ENCODE results near the gene CD247. TPM values are rescaled to one million over a fixed set of nuclear protein-coding genes. Genes with fewer than 3 reads are reported as not detected.

The CD247 gene
- total and polyA plus RNA-seq, 2 of the 13 experiments (the other 11 are each of a cell fraction or from before 2014, with no cell fraction given): 0.20 TPM; not detected in 1

DNA sequence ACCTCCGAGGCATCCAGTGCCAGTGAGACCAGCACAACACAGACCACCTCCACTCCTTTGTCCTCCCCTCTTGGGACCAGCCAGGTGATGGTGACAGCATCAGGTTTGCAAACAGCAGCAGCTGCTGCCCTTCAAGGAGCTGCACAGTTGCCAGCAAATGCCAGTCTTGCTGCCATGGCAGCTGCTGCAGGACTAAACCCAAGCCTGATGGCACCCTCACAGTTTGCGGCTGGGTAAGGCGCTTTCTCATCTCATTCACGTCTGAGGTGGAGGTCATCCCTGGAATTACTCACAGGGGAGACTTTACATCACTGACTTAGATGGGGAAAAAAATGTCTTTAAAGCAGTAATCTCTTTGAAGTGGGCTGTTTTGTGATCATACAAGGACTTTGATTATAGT, 106.3 kb downstream of the CD247 start:
- ATAC-seq (no peak), DNase-seq (ENCODE audit: low spot score) (no peak), FAIRE-seq (no peak)
- peaks cover 4 to 20% of the 10 kb centered on the region in 2 experiments for H3K36me3 ChIP-seq (replicated peaks in 1 of 2; ENCODE audit: control insufficient read depth in 1 of 2, insufficient read depth in 2 of 2, low read length in 2 of 2)
- no peak overlapping the region for H3K27ac ChIP-seq (ENCODE audit: extremely low read length, insufficient read depth, low read length)
- H3K4me3 ChIP-seq (replicated peaks in 1 of 3; ENCODE audit: insufficient read depth in 1 of 3, low read depth in 2 of 3, low read length in 3 of 3): no peak overlapping the region
- H3K4me1 ChIP-seq (ENCODE audit: insufficient read depth, low read length): no peaks in the 10 kb centered on the region
- H2AFZ ChIP-seq (ENCODE audit: low read length): no peak overlapping the region
- CTCF ChIA-PET (ENCODE audit: low intra/inter-chr PET ratio, low total read pairs): no interaction called here
- H3K9ac ChIP-seq (ENCODE audit: insufficient read depth, low read depth, low read length): no peak overlapping the region
- no TSS peak for BruUV-seq (replicated peaks)
- 94% methylated on average over 4 of the region's 4 CpGs for WGBS (ENCODE audit: low lambda C conversion rate)
- H3K27me3 ChIP-seq (ENCODE audit: control insufficient read depth in 1 of 2, insufficient read depth in 2 of 2, low read length in 2 of 2): no peaks in the 10 kb centered on the region
- in situ Hi-C loops (cut with HindIII; ENCODE audit: extremely low pct_ligation_motif_present, low pct_unique_long_range_greater_than_20kb) (loop anchor here (10.0 kb wide), 1 partner anchor 123 kb away; no protein-coding TSS in a partner anchor), intact Hi-C loops (cut with micrococcal nuclease; ENCODE audit: unreplicated experiment) (no loop called here)
- H4K20me1 ChIP-seq (ENCODE audit: insufficient read depth, low read length): no peaks in the 10 kb centered on the region
- H3K79me2 ChIP-seq (ENCODE audit: insufficient read depth, low read length): no peaks in the 10 kb centered on the region
- POLR2A ChIA-PET: no interaction called here
- H3K9me3 ChIP-seq (ENCODE audit: low read length): no peaks in the 10 kb centered on the region
- no peak overlapping the region for H3K4me2 ChIP-seq (ENCODE audit: low read depth, low read length)
- TF ChIP-seq NPAS2 (CRISPR knock-in tag; IDR thresholded peaks at IDR 0.05; ENCODE audit: borderline replicate concordance) (no peak), ZNF20 (CRISPR knock-in tag; IDR thresholded peaks at IDR 0.05) (no peak), PHF5A (CRISPR knock-in tag; IDR thresholded peaks at IDR 0.05; ENCODE audit: low read depth, unreplicated experiment) (no peak), LCORL (IDR thresholded peaks at IDR 0.05) (no peak), LCORL (CRISPR knock-in tag; IDR thresholded peaks at IDR 0.05) (no peak), STAT5B (CRISPR knock-in tag; IDR thresholded peaks at IDR 0.05) (no peak), XBP1 (CRISPR knock-in tag; IDR thresholded peaks at IDR 0.05) (no peak), SNAPC2 (CRISPR knock-in tag; IDR thresholded peaks at IDR 0.05) (no peak)
- TF ChIP-seq, protein P1, sequence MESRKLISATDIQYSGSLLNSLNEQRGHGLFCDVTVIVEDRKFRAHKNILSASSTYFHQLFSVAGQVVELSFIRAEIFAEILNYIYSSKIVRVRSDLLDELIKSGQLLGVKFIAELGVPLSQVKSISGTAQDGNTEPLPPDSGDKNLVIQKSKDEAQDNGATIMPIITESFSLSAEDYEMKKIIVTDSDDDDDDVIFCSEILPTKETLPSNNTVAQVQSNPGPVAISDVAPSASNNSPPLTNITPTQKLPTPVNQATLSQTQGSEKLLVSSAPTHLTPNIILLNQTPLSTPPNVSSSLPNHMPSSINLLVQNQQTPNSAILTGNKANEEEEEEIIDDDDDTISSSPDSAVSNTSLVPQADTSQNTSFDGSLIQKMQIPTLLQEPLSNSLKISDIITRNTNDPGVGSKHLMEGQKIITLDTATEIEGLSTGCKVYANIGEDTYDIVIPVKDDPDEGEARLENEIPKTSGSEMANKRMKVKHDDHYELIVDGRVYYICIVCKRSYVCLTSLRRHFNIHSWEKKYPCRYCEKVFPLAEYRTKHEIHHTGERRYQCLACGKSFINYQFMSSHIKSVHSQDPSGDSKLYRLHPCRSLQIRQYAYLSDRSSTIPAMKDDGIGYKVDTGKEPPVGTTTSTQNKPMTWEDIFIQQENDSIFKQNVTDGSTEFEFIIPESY (CRISPR knock-in tag; IDR thresholded peaks at IDR 0.05): no peak
- TF ChIP-seq, protein P2, sequence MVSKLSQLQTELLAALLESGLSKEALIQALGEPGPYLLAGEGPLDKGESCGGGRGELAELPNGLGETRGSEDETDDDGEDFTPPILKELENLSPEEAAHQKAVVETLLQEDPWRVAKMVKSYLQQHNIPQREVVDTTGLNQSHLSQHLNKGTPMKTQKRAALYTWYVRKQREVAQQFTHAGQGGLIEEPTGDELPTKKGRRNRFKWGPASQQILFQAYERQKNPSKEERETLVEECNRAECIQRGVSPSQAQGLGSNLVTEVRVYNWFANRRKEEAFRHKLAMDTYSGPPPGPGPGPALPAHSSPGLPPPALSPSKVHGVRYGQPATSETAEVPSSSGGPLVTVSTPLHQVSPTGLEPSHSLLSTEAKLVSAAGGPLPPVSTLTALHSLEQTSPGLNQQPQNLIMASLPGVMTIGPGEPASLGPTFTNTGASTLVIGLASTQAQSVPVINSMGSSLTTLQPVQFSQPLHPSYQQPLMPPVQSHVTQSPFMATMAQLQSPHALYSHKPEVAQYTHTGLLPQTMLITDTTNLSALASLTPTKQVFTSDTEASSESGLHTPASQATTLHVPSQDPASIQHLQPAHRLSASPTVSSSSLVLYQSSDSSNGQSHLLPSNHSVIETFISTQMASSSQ (IDR thresholded peaks at IDR 0.05; ENCODE audit: low read depth): no peak
- TF ChIP-seq, protein P2 (CRISPR knock-in tag; IDR thresholded peaks at IDR 0.05; ENCODE audit: borderline replicate concordance): no peak
- TF ChIP-seq, protein P3, sequence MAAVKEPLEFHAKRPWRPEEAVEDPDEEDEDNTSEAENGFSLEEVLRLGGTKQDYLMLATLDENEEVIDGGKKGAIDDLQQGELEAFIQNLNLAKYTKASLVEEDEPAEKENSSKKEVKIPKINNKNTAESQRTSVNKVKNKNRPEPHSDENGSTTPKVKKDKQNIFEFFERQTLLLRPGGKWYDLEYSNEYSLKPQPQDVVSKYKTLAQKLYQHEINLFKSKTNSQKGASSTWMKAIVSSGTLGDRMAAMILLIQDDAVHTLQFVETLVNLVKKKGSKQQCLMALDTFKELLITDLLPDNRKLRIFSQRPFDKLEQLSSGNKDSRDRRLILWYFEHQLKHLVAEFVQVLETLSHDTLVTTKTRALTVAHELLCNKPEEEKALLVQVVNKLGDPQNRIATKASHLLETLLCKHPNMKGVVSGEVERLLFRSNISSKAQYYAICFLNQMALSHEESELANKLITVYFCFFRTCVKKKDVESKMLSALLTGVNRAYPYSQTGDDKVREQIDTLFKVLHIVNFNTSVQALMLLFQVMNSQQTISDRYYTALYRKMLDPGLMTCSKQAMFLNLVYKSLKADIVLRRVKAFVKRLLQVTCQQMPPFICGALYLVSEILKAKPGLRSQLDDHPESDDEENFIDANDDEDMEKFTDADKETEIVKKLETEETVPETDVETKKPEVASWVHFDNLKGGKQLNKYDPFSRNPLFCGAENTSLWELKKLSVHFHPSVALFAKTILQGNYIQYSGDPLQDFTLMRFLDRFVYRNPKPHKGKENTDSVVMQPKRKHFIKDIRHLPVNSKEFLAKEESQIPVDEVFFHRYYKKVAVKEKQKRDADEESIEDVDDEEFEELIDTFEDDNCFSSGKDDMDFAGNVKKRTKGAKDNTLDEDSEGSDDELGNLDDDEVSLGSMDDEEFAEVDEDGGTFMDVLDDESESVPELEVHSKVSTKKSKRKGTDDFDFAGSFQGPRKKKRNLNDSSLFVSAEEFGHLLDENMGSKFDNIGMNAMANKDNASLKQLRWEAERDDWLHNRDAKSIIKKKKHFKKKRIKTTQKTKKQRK (IDR thresholded peaks at IDR 0.05; ENCODE audit: low read length): no peak
- TF ChIP-seq, protein P4, sequence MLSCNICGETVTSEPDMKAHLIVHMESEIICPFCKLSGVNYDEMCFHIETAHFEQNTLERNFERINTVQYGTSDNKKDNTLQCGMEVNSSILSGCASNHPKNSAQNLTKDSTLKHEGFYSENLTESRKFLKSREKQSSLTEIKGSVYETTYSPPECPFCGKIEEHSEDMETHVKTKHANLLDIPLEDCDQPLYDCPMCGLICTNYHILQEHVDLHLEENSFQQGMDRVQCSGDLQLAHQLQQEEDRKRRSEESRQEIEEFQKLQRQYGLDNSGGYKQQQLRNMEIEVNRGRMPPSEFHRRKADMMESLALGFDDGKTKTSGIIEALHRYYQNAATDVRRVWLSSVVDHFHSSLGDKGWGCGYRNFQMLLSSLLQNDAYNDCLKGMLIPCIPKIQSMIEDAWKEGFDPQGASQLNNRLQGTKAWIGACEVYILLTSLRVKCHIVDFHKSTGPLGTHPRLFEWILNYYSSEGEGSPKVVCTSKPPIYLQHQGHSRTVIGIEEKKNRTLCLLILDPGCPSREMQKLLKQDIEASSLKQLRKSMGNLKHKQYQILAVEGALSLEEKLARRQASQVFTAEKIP (CRISPR knock-in tag; IDR thresholded peaks at IDR 0.05; ENCODE audit: borderline replicate concordance): no peak
